ENCODE data around the gene SHROOM1. TPM values are rescaled to one million over a fixed set of nuclear protein-coding genes. Genes with fewer than 3 reads are reported as not detected.

The SHROOM1 gene
- 5.7 and 6.5 TPM in 2 replicates for total RNA-seq
- long read RNA-seq, partial matches to known transcripts = 0 of 1 reads
- long read RNA-seq, other reads (novel, unspliced or antisense) = 1 of 1 reads

GRCh38 chr5:132830436-132831094, at the start of gene SHROOM1:
TSS of gene SHROOM1 (minus strand) at chr5:132830647. CDS start at chr5:132826140, 4,507 bp downstream.
- Mint-ChIP-seq H3K27ac (ENCODE audit: unreplicated experiment) (peak within 1 kb of the TSS; percentile 67), H3K4me1 (peaks cover 16% of the 10 kb centered on the region), H3K36me3 (ENCODE audit: low read depth) (no peaks in the 10 kb centered on the region), H3K27me3 (ENCODE audit: low read depth) (peaks cover 62% of the 10 kb centered on the region), H3K9me3 (no peaks in the 10 kb centered on the region), H3K4me3 (peak within 1 kb of the TSS; percentile 85)
- DNase-seq (ENCODE audit: low read depth, low spot score) = no peak
- no peak for TF ChIP-seq CTCF (conservative IDR thresholded peaks at IDR 0.05)

GRCh38 chr5:132877938-132878337, 47.5 kb upstream of the SHROOM1 start:
- H3K4me1 Mint-ChIP-seq = no peaks in the 10 kb centered on the region
- no peak for TF ChIP-seq CTCF (conservative IDR thresholded peaks at IDR 0.05)
- H3K27ac Mint-ChIP-seq (ENCODE audit: unreplicated experiment) = no peak overlapping the region
- H3K9me3 Mint-ChIP-seq = no peaks in the 10 kb centered on the region
- H3K36me3 Mint-ChIP-seq (ENCODE audit: low read depth) = peaks cover 8% of the 10 kb centered on the region
- no peak overlapping the region for H3K4me3 Mint-ChIP-seq
- no peak for DNase-seq (ENCODE audit: low read depth, low spot score)
- H3K27me3 Mint-ChIP-seq (ENCODE audit: low read depth) = no peaks in the 10 kb centered on the region

- Mint-ChIP-seq H3K4me1 (no peaks in the 10 kb centered on the region), H3K4me3 (no peak overlapping the region), H3K27me3 (ENCODE audit: low read depth) (no peaks in the 10 kb centered on the region), H3K36me3 (ENCODE audit: low read depth) (peaks cover 6% of the 10 kb centered on the region), H3K27ac (ENCODE audit: unreplicated experiment) (no peak overlapping the region), H3K9me3 (no peaks in the 10 kb centered on the region)
- DNase-seq (ENCODE audit: low read depth, low spot score) = no peak
- TF ChIP-seq CTCF (conservative IDR thresholded peaks at IDR 0.05) = no peak
Measured at GRCh38 chr5:132877466-132877865, 47.0 kb upstream of the SHROOM1 start.

GRCh38 chr5:132876020-132876759, 45.7 kb upstream of the SHROOM1 start:
- no peak for DNase-seq (ENCODE audit: low read depth, low spot score)
- Mint-ChIP-seq H3K27ac (ENCODE audit: unreplicated experiment) (no peak overlapping the region), H3K27me3 (ENCODE audit: low read depth) (no peaks in the 10 kb centered on the region), H3K9me3 (no peaks in the 10 kb centered on the region), H3K36me3 (ENCODE audit: low read depth) (peaks cover 6% of the 10 kb centered on the region), H3K4me1 (no peaks in the 10 kb centered on the region), H3K4me3 (no peak overlapping the region)
- TF ChIP-seq CTCF (conservative IDR thresholded peaks at IDR 0.05) = no peak

- no peak overlapping the region for H3K27ac Mint-ChIP-seq (ENCODE audit: unreplicated experiment)
- H3K27me3 Mint-ChIP-seq (ENCODE audit: low read depth) = no peaks in the 10 kb centered on the region
- peaks cover 10% of the 10 kb centered on the region for H3K36me3 Mint-ChIP-seq (ENCODE audit: low read depth)
- TF ChIP-seq CTCF (conservative IDR thresholded peaks at IDR 0.05) = no peak
- no peak overlapping the region for H3K4me3 Mint-ChIP-seq
- peaks cover under 1% of the 10 kb centered on the region for H3K4me1 Mint-ChIP-seq
- DNase-seq (ENCODE audit: low read depth, low spot score) = no peak
- no peaks in the 10 kb centered on the region for H3K9me3 Mint-ChIP-seq
Measured at GRCh38 chr5:132873930-132874271, 43.5 kb upstream of the SHROOM1 start.
